ENCODE results near the gene TBX2. TPM values are rescaled to one million over a fixed set of nuclear protein-coding genes. Genes with fewer than 3 reads are reported as not detected.

The TBX2 gene
- total and polyA plus RNA-seq, 9 of the 15 experiments (the other 6 are each of a cell fraction or from before 2014, with no cell fraction given) = 0.18 TPM; not detected in 8

DNA sequence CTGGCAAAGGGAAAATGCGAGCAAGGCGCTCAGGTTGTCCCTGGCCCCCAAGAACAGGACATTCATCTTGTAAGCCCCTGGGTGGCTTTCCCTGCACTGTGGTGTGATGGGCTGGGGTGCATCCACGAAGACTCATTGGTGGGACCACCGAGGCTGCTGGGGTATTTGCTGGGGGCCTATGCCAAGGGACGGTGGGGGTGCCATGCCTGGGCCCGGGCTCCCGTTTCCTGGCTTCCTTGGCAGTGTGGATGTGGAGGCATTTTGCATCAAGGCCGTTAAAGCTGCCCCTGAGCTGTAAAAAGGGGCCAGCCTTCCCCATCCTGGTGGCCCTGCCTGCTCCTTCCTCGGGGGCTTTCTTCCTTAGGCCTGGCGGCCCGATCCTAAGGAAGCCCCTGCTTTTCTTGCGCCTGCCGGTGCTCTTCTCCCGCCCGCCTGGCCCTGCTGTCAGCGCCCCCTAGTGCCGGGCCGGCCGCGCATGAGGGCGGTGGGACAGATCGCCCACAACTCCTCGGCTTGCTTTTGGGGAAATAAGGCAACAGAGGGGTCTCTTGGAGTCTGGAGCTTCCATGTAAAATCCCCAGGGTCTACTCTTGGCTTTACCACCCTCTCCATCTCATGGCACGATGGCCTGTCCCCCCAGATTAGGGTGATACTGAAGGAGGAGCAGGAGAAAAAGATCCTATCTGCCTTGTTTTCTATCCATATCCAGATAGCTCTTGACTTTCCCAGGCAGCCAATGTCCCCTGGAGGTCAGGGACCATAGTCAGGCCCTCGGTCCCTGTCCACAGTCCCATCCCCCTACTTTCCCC, 9.8 kb upstream of the TBX2 start:
- Histone ChIP-seq H3K4me2 (ENCODE audit: insufficient read depth, low read length) (no peak overlapping the region), H3K4me1 (replicated peaks in 1 of 2; ENCODE audit: control insufficient read depth in 2 of 2, insufficient read depth in 2 of 2, low read length in 2 of 2) (peaks cover 0 to 10% of the 10 kb centered on the region in 2 experiments; a peak in 2 of 5 replicates)
- 10% methylated on average over 25 of the region's 25 CpGs for WGBS (ENCODE audit: insufficient coverage, low coverage, missing lambda C conversion rate)
- TF ChIP-seq, protein P1, sequence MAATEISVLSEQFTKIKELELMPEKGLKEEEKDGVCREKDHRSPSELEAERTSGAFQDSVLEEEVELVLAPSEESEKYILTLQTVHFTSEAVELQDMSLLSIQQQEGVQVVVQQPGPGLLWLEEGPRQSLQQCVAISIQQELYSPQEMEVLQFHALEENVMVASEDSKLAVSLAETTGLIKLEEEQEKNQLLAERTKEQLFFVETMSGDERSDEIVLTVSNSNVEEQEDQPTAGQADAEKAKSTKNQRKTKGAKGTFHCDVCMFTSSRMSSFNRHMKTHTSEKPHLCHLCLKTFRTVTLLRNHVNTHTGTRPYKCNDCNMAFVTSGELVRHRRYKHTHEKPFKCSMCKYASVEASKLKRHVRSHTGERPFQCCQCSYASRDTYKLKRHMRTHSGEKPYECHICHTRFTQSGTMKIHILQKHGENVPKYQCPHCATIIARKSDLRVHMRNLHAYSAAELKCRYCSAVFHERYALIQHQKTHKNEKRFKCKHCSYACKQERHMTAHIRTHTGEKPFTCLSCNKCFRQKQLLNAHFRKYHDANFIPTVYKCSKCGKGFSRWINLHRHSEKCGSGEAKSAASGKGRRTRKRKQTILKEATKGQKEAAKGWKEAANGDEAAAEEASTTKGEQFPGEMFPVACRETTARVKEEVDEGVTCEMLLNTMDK (IDR thresholded peaks at IDR 0.05; ENCODE audit: borderline replicate concordance, insufficient read depth, low read depth, low read length, poor library complexity, severe bottlenecking) = peak; percentile 52
- TF ChIP-seq STAG1 (CRISPR knock-in tag; IDR thresholded peaks at IDR 0.05; ENCODE audit: borderline replicate concordance) (peak; percentile 54; the same call in 1 of the 2 replicates), RB1 (IDR thresholded peaks at IDR 0.05; ENCODE audit: low read depth) (peak; percentile 51; the same call in 1 of the 2 replicates), XRCC5 (IDR thresholded peaks at IDR 0.05; ENCODE audit: low read depth, low read length) (0 out of 2 replicates have a peak, but pooled peaks have one; percentile 53), KLF13 (tag; IDR thresholded peaks at IDR 0.05; ENCODE audit: borderline replicate concordance, low read depth) (no peak), NR1H2 (CRISPR knock-in tag; IDR thresholded peaks at IDR 0.05) (0 out of 2 replicates have a peak, but pooled peaks have one; percentile 28), SMC3 (conservative IDR thresholded peaks at IDR 0.05; ENCODE audit: insufficient read depth, low read depth, low read length) (peak; percentile 40; the same call in 1 of the 2 replicates)
- TF ChIP-seq, protein P2, sequence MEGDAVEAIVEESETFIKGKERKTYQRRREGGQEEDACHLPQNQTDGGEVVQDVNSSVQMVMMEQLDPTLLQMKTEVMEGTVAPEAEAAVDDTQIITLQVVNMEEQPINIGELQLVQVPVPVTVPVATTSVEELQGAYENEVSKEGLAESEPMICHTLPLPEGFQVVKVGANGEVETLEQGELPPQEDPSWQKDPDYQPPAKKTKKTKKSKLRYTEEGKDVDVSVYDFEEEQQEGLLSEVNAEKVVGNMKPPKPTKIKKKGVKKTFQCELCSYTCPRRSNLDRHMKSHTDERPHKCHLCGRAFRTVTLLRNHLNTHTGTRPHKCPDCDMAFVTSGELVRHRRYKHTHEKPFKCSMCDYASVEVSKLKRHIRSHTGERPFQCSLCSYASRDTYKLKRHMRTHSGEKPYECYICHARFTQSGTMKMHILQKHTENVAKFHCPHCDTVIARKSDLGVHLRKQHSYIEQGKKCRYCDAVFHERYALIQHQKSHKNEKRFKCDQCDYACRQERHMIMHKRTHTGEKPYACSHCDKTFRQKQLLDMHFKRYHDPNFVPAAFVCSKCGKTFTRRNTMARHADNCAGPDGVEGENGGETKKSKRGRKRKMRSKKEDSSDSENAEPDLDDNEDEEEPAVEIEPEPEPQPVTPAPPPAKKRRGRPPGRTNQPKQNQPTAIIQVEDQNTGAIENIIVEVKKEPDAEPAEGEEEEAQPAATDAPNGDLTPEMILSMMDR (IDR thresholded peaks at IDR 0.05 in 2 of 3, conservative IDR thresholded peaks at IDR 0.05 in 1 of 3; ENCODE audit: insufficient read depth in 2 of 3, low read depth in 1 of 3, low read length in 3 of 3) = peak; percentile 69 to 81 (median 77)
- TF ChIP-seq, protein P3, sequence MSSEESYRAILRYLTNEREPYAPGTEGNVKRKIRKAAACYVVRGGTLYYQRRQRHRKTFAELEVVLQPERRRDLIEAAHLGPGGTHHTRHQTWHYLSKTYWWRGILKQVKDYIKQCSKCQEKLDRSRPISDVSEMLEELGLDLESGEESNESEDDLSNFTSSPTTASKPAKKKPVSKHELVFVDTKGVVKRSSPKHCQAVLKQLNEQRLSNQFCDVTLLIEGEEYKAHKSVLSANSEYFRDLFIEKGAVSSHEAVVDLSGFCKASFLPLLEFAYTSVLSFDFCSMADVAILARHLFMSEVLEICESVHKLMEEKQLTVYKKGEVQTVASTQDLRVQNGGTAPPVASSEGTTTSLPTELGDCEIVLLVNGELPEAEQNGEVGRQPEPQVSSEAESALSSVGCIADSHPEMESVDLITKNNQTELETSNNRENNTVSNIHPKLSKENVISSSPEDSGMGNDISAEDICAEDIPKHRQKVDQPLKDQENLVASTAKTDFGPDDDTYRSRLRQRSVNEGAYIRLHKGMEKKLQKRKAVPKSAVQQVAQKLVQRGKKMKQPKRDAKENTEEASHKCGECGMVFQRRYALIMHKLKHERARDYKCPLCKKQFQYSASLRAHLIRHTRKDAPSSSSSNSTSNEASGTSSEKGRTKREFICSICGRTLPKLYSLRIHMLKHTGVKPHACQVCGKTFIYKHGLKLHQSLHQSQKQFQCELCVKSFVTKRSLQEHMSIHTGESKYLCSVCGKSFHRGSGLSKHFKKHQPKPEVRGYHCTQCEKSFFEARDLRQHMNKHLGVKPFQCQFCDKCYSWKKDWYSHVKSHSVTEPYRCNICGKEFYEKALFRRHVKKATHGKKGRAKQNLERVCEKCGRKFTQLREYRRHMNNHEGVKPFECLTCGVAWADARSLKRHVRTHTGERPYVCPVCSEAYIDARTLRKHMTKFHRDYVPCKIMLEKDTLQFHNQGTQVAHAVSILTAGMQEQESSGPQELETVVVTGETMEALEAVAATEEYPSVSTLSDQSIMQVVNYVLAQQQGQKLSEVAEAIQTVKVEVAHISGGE (CRISPR knock-in tag; IDR thresholded peaks at IDR 0.05) = peak in 1 of 3 experiments; percentile 40; a peak in 2 of 6 replicates
- TF ChIP-seq, protein P4, sequence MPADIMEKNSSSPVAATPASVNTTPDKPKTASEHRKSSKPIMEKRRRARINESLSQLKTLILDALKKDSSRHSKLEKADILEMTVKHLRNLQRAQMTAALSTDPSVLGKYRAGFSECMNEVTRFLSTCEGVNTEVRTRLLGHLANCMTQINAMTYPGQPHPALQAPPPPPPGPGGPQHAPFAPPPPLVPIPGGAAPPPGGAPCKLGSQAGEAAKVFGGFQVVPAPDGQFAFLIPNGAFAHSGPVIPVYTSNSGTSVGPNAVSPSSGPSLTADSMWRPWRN (IDR thresholded peaks at IDR 0.05; ENCODE audit: low read depth) = no peak

More for the DNA sequence above, 9.8 kb upstream of the TBX2 start:
- intact Hi-C loops (cut with micrococcal nuclease) (loop anchor here (5.0 kb wide), 1 partner anchor 668 kb away; no protein-coding TSS in a partner anchor), in situ Hi-C loops (cut with MboI) (no loop called here)
- no peak overlapping the region for H3K4me3 ChIP-seq
- ChIA-PET POLR2A (no interaction called here), CTCF (ENCODE audit: low intra/inter-chr PET ratio) (interaction anchor here (1.0 to 2.1 kb wide), 2 partner anchors 418 to 668 kb away, joined by 4 to 9 read pairs; no protein-coding TSS in a partner anchor)
- no peaks in the 10 kb centered on the region for H3K9me1 ChIP-seq (ENCODE audit: control insufficient read depth, insufficient read depth, low read length)
- ATAC-seq (peak; percentile 87), DNase-seq (ENCODE audit: extremely low read depth in 1 of 4, low spot score in 3 of 4) (peak; percentile 40 to 75 (median 69)), FAIRE-seq (no peak)
- H3K27me3 ChIP-seq (ENCODE audit: control insufficient read depth in 2 of 2, insufficient read depth in 2 of 2, low read length in 2 of 2) = peaks cover 0 to 48% of the 10 kb centered on the region in 2 experiments; a peak in 3 of 5 replicates
- peaks cover 13% of the 10 kb centered on the region; the same call in 1 of the 2 replicates for H4K20me1 ChIP-seq (replicated peaks; ENCODE audit: control insufficient read depth, insufficient read depth, low read length)
- no peak overlapping the region for H3K27ac ChIP-seq (ENCODE audit: extremely low read depth, low read depth, low read length)
- no peaks in the 10 kb centered on the region for H3K36me3 ChIP-seq (ENCODE audit: control insufficient read depth, insufficient read depth, low read length)
- H2AFZ ChIP-seq (ENCODE audit: low read depth, low read length) = no peak overlapping the region
- H3K9ac ChIP-seq (ENCODE audit: insufficient read depth in 1 of 2, low read depth in 2 of 2, low read length in 2 of 2) = 0 out of 4 replicates have a peak overlapping the region, but pooled peaks of 1 of the 2 experiments have one; percentile 7
- no peaks in the 10 kb centered on the region for H3K9me3 ChIP-seq (replicated peaks; ENCODE audit: control insufficient read depth, insufficient read depth, low read depth, low read length)
- H3K79me2 ChIP-seq (ENCODE audit: control insufficient read depth, insufficient read depth, low read length) = no peaks in the 10 kb centered on the region
- no TSS peak for BruUV-seq (replicated peaks)
